ENCODE data around the gene ANKRD31.
"Not testable (repeated sequence)": the region's sequence is repeated elsewhere in the genome, so short reads cannot be mapped to it uniquely, and the experiment has no call there.

The ANKRD31 gene

GRCh38 chr5:75091597-75091996 is 145.1 kb downstream of the ANKRD31 start:
- no peak for DNase-seq (ENCODE audit: low spot score in 2 of 2)
- no peaks in the 10 kb centered on the region for H3K36me3 ChIP-seq (replicated peaks)
- no peaks in the 10 kb centered on the region; the same call in 1 of the 2 replicates for H3K9me3 ChIP-seq
- no peaks in the 10 kb centered on the region for H3K27me3 ChIP-seq (ENCODE audit: low read depth)
- H3K4me1 ChIP-seq, result peaks cover 31% of the 10 kb centered on the region
- in situ Hi-C loops (cut with MboI; ENCODE audit: low sequenced_read_pairs), result no loop called here
- no peak overlapping the region for H3K4me3 ChIP-seq

GRCh38 chr5:75089662-75090061 is 147.0 kb downstream of the ANKRD31 start:
- DNase-seq (ENCODE audit: low spot score in 2 of 2), result no peak
- Histone ChIP-seq H3K4me3 (no peak overlapping the region), H3K4me1 (peaks cover 25% of the 10 kb centered on the region), H3K9me3 (no peaks in the 10 kb centered on the region; the same call in 1 of the 2 replicates), H3K36me3 (replicated peaks) (no peaks in the 10 kb centered on the region), H3K27me3 (ENCODE audit: low read depth) (no peaks in the 10 kb centered on the region)
- in situ Hi-C loops (cut with MboI; ENCODE audit: low sequenced_read_pairs), result no loop called here

GRCh38 chr5:75089137-75089536 is 147.5 kb downstream of the ANKRD31 start:
- no peaks in the 10 kb centered on the region for H3K27me3 ChIP-seq (ENCODE audit: low read depth)
- H3K4me3 ChIP-seq, result no peak overlapping the region
- DNase-seq (ENCODE audit: low spot score in 2 of 2), result no peak
- peaks cover 22% of the 10 kb centered on the region for H3K4me1 ChIP-seq
- in situ Hi-C loops (cut with MboI; ENCODE audit: low sequenced_read_pairs), result no loop called here
- H3K36me3 ChIP-seq (replicated peaks), result no peaks in the 10 kb centered on the region
- H3K9me3 ChIP-seq, result no peaks in the 10 kb centered on the region; the same call in 1 of the 2 replicates

DNA sequence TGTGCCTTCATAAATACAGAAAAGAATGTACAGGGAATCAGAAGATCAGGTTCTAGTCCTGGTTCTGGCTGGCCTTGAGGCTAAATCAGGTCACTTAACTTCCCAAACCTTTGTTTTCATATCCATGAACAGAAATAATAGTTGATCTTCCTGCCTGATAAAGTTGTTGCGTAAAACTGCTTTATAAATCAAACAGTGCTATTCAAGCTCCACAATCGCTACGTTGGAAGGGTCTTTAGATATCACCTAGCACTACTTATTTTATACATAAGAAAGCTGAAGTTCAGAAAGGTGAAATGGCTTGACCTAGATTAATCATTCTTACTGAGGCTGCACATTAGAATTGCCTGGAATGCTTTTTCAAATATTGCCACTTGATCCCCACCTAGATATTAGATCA is 148.0 kb downstream of the ANKRD31 start:
- no peaks in the 10 kb centered on the region for H3K36me3 ChIP-seq (replicated peaks)
- no peaks in the 10 kb centered on the region for H3K27me3 ChIP-seq (ENCODE audit: low read depth)
- peaks cover 20% of the 10 kb centered on the region for H3K4me1 ChIP-seq
- in situ Hi-C loops (cut with MboI; ENCODE audit: low sequenced_read_pairs), result no loop called here
- no peak overlapping the region for H3K4me3 ChIP-seq
- H3K9me3 ChIP-seq, result no peaks in the 10 kb centered on the region; the same call in 1 of the 2 replicates
- DNase-seq (ENCODE audit: low spot score in 2 of 2), result no peak

GRCh38 chr5:75081510-75081909 is 155.2 kb downstream of the ANKRD31 start:
- in situ Hi-C loops (cut with MboI; ENCODE audit: low sequenced_read_pairs), result no loop called here
- no peak for DNase-seq (ENCODE audit: low spot score in 2 of 2)
- Histone ChIP-seq H3K27me3 (ENCODE audit: low read depth) (no peaks in the 10 kb centered on the region), H3K4me1 (no peaks in the 10 kb centered on the region), H3K9me3 (no peaks in the 10 kb centered on the region), H3K4me3 (no peak overlapping the region), H3K36me3 (replicated peaks) (no peaks in the 10 kb centered on the region)

DNA sequence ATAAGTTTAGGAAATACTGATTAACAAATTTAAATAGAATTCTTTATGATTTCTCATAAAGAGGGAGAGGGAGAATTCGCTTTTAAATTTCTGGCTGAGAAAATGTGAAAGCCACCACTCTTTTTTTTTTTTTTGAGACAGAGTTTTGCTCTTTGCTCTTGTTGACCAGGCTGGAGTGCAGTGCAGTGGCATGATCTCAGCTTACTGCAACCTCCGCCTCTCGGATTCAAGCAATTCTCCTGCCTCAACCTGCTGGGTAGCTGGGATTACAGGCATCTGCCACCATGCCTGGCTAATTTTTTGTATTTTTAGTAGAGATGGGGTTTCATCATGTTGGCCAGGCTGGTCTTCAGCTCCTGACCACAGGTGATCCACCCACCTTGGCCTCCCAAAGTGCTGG is 157.3 kb downstream of the ANKRD31 start:
- H3K27me3 ChIP-seq (ENCODE audit: low read depth); DNase-seq (ENCODE audit: low spot score in 2 of 2); H3K4me1 ChIP-seq; H3K4me3 ChIP-seq; H3K9me3 ChIP-seq; H3K36me3 ChIP-seq (replicated peaks); in situ Hi-C loops (cut with MboI; ENCODE audit: low sequenced_read_pairs): not testable (repeated sequence)

DNA sequence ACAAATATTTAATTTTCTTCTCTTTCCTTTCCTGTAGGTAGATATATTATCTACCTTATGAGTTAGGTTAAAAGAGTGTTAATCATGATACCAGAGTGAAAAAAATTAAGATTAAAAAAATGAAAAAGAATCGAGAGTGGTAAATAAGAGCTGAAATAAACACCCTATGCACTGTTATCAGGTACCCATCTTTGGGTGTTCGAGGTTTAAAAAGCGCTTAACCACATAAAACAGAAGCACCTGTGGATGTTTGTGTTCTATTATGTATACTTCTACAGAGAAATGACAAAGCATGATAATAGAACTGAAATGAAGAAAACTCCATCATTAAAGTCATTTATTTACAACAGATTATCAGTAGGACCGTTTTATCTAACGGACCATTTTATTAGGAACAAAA is 158.7 kb downstream of the ANKRD31 start:
- DNase-seq (ENCODE audit: low spot score in 2 of 2), result no peak
- Histone ChIP-seq H3K27me3 (ENCODE audit: low read depth) (no peaks in the 10 kb centered on the region), H3K4me3 (no peak overlapping the region), H3K4me1 (no peaks in the 10 kb centered on the region), H3K9me3 (no peaks in the 10 kb centered on the region), H3K36me3 (replicated peaks) (no peaks in the 10 kb centered on the region)
- in situ Hi-C loops (cut with MboI; ENCODE audit: low sequenced_read_pairs), result no loop called here

- no peaks in the 10 kb centered on the region for H3K9me3 ChIP-seq
- no peaks in the 10 kb centered on the region for H3K4me1 ChIP-seq
- no peak overlapping the region for H3K4me3 ChIP-seq
- no peaks in the 10 kb centered on the region for H3K36me3 ChIP-seq (replicated peaks)
- in situ Hi-C loops (cut with MboI; ENCODE audit: low sequenced_read_pairs), result no loop called here
- DNase-seq (ENCODE audit: low spot score in 2 of 2), result no peak
- no peaks in the 10 kb centered on the region for H3K27me3 ChIP-seq (ENCODE audit: low read depth)
Observed at GRCh38 chr5:75072061-75072460, 164.6 kb downstream of the ANKRD31 start.

DNA sequence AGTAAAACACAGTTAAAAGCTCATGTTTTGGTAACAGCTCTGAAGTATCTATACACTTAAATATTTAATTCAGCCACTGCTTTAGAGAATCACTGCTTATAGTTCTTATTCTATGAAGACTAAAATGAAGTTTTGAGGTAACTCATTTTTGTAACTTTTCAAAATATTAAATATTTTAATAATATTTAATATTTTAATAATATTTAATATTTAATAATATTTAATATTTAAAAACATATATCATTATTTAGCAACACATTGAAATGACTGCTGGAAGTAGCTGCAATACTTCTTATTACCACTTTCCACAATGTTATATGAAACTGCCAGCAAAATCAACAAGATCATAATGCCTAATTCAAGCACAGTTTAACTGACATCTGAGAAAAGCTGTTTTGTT is 165.6 kb downstream of the ANKRD31 start:
- no peak overlapping the region for H3K4me3 ChIP-seq
- H3K4me1 ChIP-seq, result peaks cover 2% of the 10 kb centered on the region; the same call in 1 of the 2 replicates
- no peaks in the 10 kb centered on the region for H3K9me3 ChIP-seq
- H3K36me3 ChIP-seq (replicated peaks), result no peaks in the 10 kb centered on the region
- in situ Hi-C loops (cut with MboI; ENCODE audit: low sequenced_read_pairs), result no loop called here
- no peaks in the 10 kb centered on the region for H3K27me3 ChIP-seq (ENCODE audit: low read depth)
- DNase-seq (ENCODE audit: low spot score in 2 of 2), result no peak

DNA sequence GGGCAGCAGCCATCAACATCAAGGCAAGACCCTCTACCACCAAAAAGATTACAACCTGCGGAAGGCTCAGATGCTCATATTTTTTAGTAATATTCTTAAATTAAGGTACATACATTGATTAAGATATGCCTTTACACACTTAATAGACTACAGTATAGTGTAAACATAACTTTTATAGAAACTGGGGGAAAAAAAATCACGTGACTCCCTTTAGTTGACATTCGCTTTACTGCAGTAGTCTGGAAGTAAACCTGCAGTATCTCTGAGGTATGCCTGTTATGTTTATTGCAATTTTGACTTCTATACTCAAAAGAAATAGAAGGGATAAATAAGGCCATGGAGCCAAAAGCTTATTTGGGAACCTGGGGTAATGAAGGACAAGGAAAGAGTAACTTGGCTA is 169.2 kb downstream of the ANKRD31 start:
- in situ Hi-C loops (cut with MboI; ENCODE audit: low sequenced_read_pairs), result no loop called here
- H3K4me1 ChIP-seq, result peaks cover 2% of the 10 kb centered on the region; the same call in 1 of the 2 replicates
- no peaks in the 10 kb centered on the region for H3K36me3 ChIP-seq (replicated peaks)
- H3K4me3 ChIP-seq, result no peak overlapping the region
- DNase-seq (ENCODE audit: low spot score in 2 of 2), result no peak
- no peaks in the 10 kb centered on the region for H3K27me3 ChIP-seq (ENCODE audit: low read depth)
- H3K9me3 ChIP-seq, result no peaks in the 10 kb centered on the region

GRCh38 chr5:75062925-75063531 is 173.7 kb downstream of the ANKRD31 start:
- DNase-seq (ENCODE audit: low spot score in 2 of 2), result no peak
- in situ Hi-C loops (cut with MboI; ENCODE audit: low sequenced_read_pairs), result no loop called here
- Histone ChIP-seq H3K4me3 (no peak overlapping the region), H3K4me1 (peaks cover 2% of the 10 kb centered on the region; the same call in 1 of the 2 replicates), H3K27me3 (ENCODE audit: low read depth) (no peaks in the 10 kb centered on the region), H3K9me3 (no peaks in the 10 kb centered on the region), H3K36me3 (replicated peaks) (no peaks in the 10 kb centered on the region)

DNA sequence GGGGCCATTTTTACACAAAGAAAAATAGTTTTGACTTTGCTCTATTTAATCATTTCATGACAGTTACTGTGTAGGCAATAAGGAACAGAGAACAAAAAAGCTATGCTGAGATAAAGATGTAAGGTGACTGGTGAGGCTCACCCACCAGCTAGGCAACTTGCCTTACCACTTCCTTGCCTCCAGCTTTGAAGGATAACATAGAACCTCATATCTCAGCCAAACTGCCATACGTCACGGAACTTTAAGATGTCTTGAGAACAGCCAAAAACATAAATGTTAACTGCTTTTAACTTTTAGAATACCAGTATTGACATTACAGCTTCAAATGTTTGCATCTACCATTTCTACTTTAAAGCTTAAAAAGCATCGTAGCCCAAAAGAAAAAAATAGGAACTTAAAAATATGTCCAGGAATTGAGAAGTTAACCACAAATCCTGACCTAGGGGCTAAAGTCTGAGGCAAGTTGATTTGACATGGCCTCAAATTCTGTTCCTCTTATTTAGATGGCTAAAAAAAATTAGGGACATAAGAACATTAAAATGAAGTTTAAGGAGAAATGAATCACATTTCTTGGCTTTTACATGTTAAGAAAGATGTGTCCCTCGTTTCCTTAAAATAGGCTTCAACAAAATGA is 176.6 kb downstream of the ANKRD31 start:
- no peaks in the 10 kb centered on the region for H3K4me1 ChIP-seq
- H3K36me3 ChIP-seq (replicated peaks), result no peaks in the 10 kb centered on the region
- H3K27me3 ChIP-seq (ENCODE audit: low read depth), result no peaks in the 10 kb centered on the region
- no peaks in the 10 kb centered on the region for H3K9me3 ChIP-seq
- DNase-seq (ENCODE audit: low spot score in 2 of 2), result no peak
- in situ Hi-C loops (cut with MboI; ENCODE audit: low sequenced_read_pairs), result no loop called here
- H3K4me3 ChIP-seq, result no peak overlapping the region

DNA sequence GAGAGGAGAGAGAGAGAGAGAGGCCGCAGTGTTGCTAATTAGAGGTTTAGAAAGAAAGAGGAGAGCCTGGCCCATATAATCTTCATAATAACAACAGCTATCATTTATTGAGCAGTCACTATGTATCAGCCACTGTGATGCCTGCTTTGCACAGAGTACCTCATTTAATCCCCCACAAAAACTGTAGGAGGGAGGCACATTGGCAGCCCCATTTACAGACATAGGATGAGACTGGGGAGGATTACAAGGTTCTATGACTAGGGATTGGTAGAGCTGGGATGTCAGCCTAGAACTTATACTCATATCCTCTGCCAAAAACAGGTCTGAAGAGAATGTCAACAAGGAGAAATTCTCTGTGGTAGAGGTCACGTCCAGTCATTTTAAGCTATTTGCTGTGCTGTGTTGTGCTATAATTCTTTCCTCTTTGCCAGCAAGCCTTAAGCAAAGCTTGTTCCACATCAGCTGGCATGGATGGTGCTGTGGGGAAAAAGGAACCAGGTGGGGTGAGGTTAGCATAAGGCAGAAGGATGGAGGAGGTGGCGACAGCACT is 177.6 kb downstream of the ANKRD31 start:
- in situ Hi-C loops (cut with MboI; ENCODE audit: low sequenced_read_pairs), result no loop called here
- no peak for DNase-seq (ENCODE audit: low spot score in 2 of 2)
- H3K9me3 ChIP-seq, result no peaks in the 10 kb centered on the region
- H3K27me3 ChIP-seq (ENCODE audit: low read depth), result no peaks in the 10 kb centered on the region
- H3K36me3 ChIP-seq (replicated peaks), result no peaks in the 10 kb centered on the region
- H3K4me1 ChIP-seq, result peaks cover 6% of the 10 kb centered on the region
- no peak overlapping the region for H3K4me3 ChIP-seq

DNA sequence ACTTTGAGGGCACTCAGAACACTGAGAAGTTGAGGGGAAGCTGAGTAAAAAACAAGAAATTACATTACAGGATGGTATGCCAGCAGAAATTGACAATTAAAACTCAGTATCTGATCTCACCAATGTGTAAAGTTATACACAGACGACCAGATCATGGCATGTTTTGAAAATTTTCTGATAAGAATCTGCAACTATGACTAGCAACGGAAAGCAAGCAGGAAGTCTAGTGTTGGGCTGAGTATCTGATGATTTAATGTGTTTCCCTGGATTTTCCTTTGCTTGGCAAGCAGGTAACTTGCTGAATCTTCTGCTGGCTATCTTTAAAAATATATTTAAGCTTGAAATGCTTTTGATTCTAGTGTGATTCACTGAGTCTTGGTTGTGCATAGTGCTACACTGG is 179.1 kb downstream of the ANKRD31 start:
- Histone ChIP-seq H3K9me3 (no peaks in the 10 kb centered on the region), H3K36me3 (replicated peaks) (no peaks in the 10 kb centered on the region), H3K4me3 (no peak overlapping the region), H3K27me3 (ENCODE audit: low read depth) (no peaks in the 10 kb centered on the region), H3K4me1 (peaks cover 8% of the 10 kb centered on the region)
- DNase-seq (ENCODE audit: low spot score in 2 of 2), result no peak
- in situ Hi-C loops (cut with MboI; ENCODE audit: low sequenced_read_pairs), result no loop called here

All from HAP-1 (cell line).